Urinary bladder (tissue), 4 donors: ENCODE results near the gene SRSF8. TPM values are rescaled to one million over a fixed set of nuclear protein-coding genes. Genes with fewer than 3 reads are reported as not detected.
A peak's percentile ranks its signal among the peaks of the same experiment; 100 is the strongest.

ENCODE experiments used
- DNase-seq: peaks from one replicate; pipeline ENCODE4 v3.0.0-alpha.2; 2015; ENCODE audit errors: extremely low spot score
- H3K27ac ChIP-seq: one replicate; pipeline ENCODE4 v1.5.1; 2013; ENCODE audit warnings: low read depth, mild to moderate bottlenecking, moderate library complexity
- H3K36me3 ChIP-seq: one replicate; pipeline ENCODE4 v1.6.1; 2013; ENCODE audit warnings: mild to moderate bottlenecking, moderate library complexity; ENCODE audit not compliant: insufficient read depth
- H3K4me1 ChIP-seq: one replicate; pipeline ENCODE4 v1.6.1; 2013; ENCODE audit warnings: mild to moderate bottlenecking, moderate library complexity; ENCODE audit not compliant: insufficient read depth
- H3K4me3 ChIP-seq: one replicate; pipeline ENCODE4 v1.5.1; 2013; ENCODE audit warnings: low read depth, low read length
- WGBS: extraction: QIAGEN DNeasy Blood & Tissue Kit; methylation state at CpG from one replicate; pipeline ENCODE4 v1.1.7; 2013; 5-methylcytosine and 5-hydroxymethylcytosine counted together
- polyA plus RNA-seq: library from polyadenylated mRNA; stranded (reverse); fragments of 200-250 nt; gene quantifications from one replicate; pipeline ENCODE4 v1.2.3, GENCODE V29; 2013
- total RNA-seq: library from RNA; depleted of rRNA; stranded (reverse); fragments of >200 nt; gene quantifications from one replicate; pipeline ENCODE4 v1.2.3, GENCODE V29; 2014
- donor health status: healthy with polysubstance abuse.
- donor health status: healthy.

SRSF8 gene
- total and polyA plus RNA-seq, 2 donors = 30.2 to 36.6 TPM

DNA sequence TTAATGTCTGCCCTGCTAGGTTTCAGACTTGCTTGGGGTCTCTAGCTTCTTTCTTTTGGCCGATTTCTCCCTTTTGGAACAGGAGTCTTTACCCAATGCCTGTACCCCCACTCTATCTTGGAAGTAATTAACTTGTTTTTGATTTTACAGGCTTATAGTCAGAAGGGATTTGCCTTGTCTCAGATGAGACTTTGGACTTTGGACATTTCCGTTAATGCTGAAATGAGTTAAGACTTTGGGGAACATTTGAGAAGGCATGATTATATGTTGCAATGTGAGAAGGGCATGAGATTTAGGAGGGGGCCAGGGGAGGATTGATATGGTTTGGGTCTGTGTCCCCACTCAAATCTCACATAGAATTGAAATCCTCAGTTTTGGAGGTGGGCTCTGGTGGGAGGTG lies 12.4 kb upstream of the SRSF8 start:
- Histone ChIP-seq H3K36me3 (no peaks in the 10 kb centered on the region), H3K4me1 (no peaks in the 10 kb centered on the region), H3K4me3 (no peak overlapping the region), H3K27ac (no peak overlapping the region)
- WGBS = 79% methylated on average over 2 of the region's 2 CpGs
- no peak for DNase-seq

- Histone ChIP-seq H3K27ac (no peak overlapping the region), H3K36me3 (no peaks in the 10 kb centered on the region), H3K4me1 (no peaks in the 10 kb centered on the region), H3K4me3 (no peak overlapping the region)
- 43% methylated on average over 2 of the region's 2 CpGs for WGBS
- DNase-seq = no peak
Observed at GRCh38 chr11:95055283-95055897, 11.3 kb upstream of the SRSF8 start.

DNA sequence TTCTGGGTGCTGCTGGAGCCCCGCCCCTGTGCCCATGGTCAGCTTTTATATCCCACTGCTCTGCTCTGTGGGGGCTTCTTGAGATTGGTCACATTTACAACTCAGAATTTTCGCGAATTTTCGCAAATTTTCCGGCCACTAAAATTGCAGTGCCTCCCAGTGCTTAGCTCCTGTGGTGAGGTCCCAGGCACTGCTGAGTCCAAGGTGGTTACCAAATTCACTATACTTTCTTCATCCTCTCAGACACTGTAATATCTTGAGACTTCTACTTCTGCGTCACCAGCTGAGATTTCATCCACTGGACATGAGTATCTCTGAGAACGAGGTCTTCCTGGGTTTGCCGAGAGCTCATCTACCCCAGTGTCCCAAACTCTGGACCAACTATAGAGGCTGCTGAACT lies 8.8 kb upstream of the SRSF8 start:
- Histone ChIP-seq H3K27ac (no peak overlapping the region), H3K36me3 (no peaks in the 10 kb centered on the region), H3K4me1 (no peaks in the 10 kb centered on the region), H3K4me3 (no peak overlapping the region)
- no peak for DNase-seq
- WGBS = 95% methylated on average over 8 of the region's 8 CpGs

GRCh38 chr11:95058621-95059020 lies 8.1 kb upstream of the SRSF8 start:
- WGBS = 73% methylated on average over 1 of the region's 1 CpG
- Histone ChIP-seq H3K4me1 (no peaks in the 10 kb centered on the region), H3K36me3 (no peaks in the 10 kb centered on the region), H3K4me3 (no peak overlapping the region), H3K27ac (no peak overlapping the region)
- no peak for DNase-seq

DNA sequence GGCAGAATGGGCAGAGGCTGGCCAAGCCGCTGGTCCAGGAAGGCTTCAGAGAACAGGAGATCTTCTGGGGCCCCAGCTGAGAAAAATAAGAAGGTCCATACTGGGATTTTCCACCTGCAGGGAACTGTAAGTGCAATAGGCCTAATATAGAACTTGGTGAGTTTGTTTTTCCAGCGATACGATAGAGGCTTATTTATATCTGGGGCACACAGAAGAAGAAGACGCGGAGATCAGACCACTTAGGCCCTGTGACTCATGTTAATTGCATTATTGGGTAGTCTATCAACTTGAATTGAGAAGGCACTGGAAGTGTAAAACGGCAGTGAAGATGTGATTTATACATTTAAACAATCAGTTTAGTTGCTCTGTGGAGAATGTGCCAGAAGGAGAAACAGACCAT lies 7.7 kb upstream of the SRSF8 start:
- H3K36me3 ChIP-seq = no peaks in the 10 kb centered on the region
- no peaks in the 10 kb centered on the region for H3K4me1 ChIP-seq
- H3K27ac ChIP-seq = no peak overlapping the region
- H3K4me3 ChIP-seq = no peak overlapping the region
- 82% methylated on average over 6 of the region's 6 CpGs for WGBS
- DNase-seq = no peak

DNA sequence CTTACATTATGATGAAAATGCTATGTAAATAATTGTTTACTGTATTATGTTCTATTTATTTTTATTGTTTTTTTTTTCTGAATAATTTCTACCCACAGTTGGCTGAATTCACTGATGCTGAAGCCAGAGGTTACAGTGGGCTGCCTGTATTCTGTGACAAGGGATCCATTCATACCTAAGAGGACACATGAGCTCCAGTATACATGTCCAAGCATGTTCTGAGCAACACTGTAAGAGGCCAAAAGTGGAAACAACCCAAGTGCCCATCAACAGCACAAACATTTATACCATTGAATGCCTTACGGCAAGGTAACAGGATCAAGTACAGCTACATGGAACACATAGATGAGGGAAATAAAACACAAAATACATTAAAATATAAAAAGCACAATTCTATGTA lies 1.4 kb upstream of the SRSF8 start:
- 89% methylated on average over 1 of the region's 1 CpG for WGBS
- DNase-seq = no peak

GRCh38 chr11:95067039-95067840 lies 521 bp downstream of the SRSF8 start:
- Histone ChIP-seq H3K4me3 (peak overlapping the region; percentile 81), H3K27ac (peak overlapping the region; percentile 99), H3K36me3 (no peaks in the 10 kb centered on the region), H3K4me1 (no peaks in the 10 kb centered on the region)
- WGBS = under 1% methylated on average over 98 of the region's 98 CpGs
- DNase-seq = no peak

More for the DNA sequence above, 1.4 kb upstream of the SRSF8 start:
- Histone ChIP-seq H3K4me1 (no peaks in the 10 kb centered on the region), H3K4me3 (no peak overlapping the region), H3K36me3 (no peaks in the 10 kb centered on the region), H3K27ac (no peak overlapping the region)

- H3K27ac ChIP-seq = peak overlapping the region; percentile 99
Observed at GRCh38 chr11:95067841-95068219, 1.1 kb downstream of the SRSF8 start.

GRCh38 chr11:95068549-95068948 lies 1.8 kb downstream of the SRSF8 start:
- WGBS = 7% methylated on average over 5 of the region's 5 CpGs
- H3K36me3 ChIP-seq = no peaks in the 10 kb centered on the region

More at GRCh38 chr11:95067841-95068219, 1.1 kb downstream of the SRSF8 start:
- no peak for DNase-seq
- H3K4me1 ChIP-seq = no peaks in the 10 kb centered on the region
- 0% methylated on average over 16 of the region's 16 CpGs for whole genome bisulfite sequencing
- no peaks in the 10 kb centered on the region for H3K36me3 ChIP-seq
- peak overlapping the region; percentile 81 for H3K4me3 ChIP-seq

DNA sequence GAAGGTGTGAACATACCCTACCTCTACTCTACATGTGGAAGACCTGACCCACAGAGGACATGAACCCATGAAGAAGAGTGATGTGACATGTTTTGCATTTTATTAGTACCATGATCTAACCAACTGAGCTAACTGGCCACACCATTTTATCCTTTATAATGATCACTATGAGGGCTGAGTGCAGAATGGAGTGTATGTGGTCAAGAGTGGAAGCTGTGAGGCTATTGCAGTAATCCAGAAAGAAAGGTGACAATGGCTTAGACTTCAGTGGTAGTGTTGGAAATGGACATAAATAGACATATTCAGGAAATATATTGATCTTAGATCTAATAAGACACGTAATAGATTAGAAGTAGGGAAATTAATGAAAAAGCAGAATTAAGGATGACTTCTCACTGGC lies 3.8 kb downstream of the SRSF8 start:
- H3K36me3 ChIP-seq = no peaks in the 10 kb centered on the region
- H3K4me3 ChIP-seq = no peak overlapping the region
- peaks cover 1% of the 10 kb centered on the region for H3K4me1 ChIP-seq
- DNase-seq = no peak
- H3K27ac ChIP-seq = no peak overlapping the region
- WGBS = 93% methylated on average over 1 of the region's 1 CpG

More at GRCh38 chr11:95068549-95068948, 1.8 kb downstream of the SRSF8 start:
- Histone ChIP-seq H3K4me1 (no peaks in the 10 kb centered on the region), H3K27ac (no peak overlapping the region), H3K4me3 (peak overlapping the region; percentile 81)
- DNase-seq = peak; percentile 91

GRCh38 chr11:95072948-95073347 lies 6.2 kb downstream of the SRSF8 start:
- no peak overlapping the region for H3K4me3 ChIP-seq

GRCh38 chr11:95074792-95075563 lies 8.3 kb downstream of the SRSF8 start:
- no peak for DNase-seq
- Histone ChIP-seq H3K27ac (no peak overlapping the region), H3K4me1 (peaks cover 3% of the 10 kb centered on the region), H3K36me3 (no peaks in the 10 kb centered on the region), H3K4me3 (no peak overlapping the region)
- WGBS = 45% methylated on average over 8 of the region's 8 CpGs

More at GRCh38 chr11:95072948-95073347, 6.2 kb downstream of the SRSF8 start:
- no peak for DNase-seq
- no peaks in the 10 kb centered on the region for H3K36me3 ChIP-seq
- peaks cover 3% of the 10 kb centered on the region for H3K4me1 ChIP-seq
- H3K27ac ChIP-seq = no peak overlapping the region

DNA sequence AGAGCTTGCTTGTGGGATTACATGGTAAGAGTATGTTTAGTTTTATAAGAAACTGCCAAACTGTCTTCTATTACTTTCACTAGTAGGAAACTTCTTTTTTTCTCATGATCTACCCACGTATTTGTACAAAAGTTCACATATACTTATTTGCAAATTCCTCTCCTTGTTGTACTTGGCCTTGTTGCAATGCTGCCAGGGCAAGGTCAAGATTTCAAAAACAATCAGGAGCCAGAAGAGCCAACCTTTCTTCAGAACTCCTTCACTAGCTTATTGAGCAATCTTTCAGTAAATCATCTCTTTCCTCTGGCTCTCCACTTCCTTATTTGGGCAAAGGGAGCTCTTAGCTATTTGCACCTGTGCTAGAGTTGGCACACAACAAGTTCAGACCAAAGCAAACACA lies 9.7 kb downstream of the SRSF8 start:
- no peaks in the 10 kb centered on the region for H3K36me3 ChIP-seq
- peaks cover 3% of the 10 kb centered on the region for H3K4me1 ChIP-seq
- no peak overlapping the region for H3K4me3 ChIP-seq
- WGBS = 17% methylated on average over 1 of the region's 1 CpG
- DNase-seq = no peak
- no peak overlapping the region for H3K27ac ChIP-seq

GRCh38 chr11:95076981-95077380 lies 10.3 kb downstream of the SRSF8 start:
- H3K4me1 ChIP-seq = peaks cover 3% of the 10 kb centered on the region
- H3K27ac ChIP-seq = no peak overlapping the region
- no peak for DNase-seq
- H3K36me3 ChIP-seq = no peaks in the 10 kb centered on the region
- H3K4me3 ChIP-seq = no peak overlapping the region
